Amniotic epithelial cell (primary cell): ENCODE data around the gene GLTPD2.

Experiments used
- DNase-seq: peaks from one replicate; pipeline ENCODE4 v3.0.0-alpha.2; 2010; ENCODE audit warnings: low read depth

The GLTPD2 gene

DNA sequence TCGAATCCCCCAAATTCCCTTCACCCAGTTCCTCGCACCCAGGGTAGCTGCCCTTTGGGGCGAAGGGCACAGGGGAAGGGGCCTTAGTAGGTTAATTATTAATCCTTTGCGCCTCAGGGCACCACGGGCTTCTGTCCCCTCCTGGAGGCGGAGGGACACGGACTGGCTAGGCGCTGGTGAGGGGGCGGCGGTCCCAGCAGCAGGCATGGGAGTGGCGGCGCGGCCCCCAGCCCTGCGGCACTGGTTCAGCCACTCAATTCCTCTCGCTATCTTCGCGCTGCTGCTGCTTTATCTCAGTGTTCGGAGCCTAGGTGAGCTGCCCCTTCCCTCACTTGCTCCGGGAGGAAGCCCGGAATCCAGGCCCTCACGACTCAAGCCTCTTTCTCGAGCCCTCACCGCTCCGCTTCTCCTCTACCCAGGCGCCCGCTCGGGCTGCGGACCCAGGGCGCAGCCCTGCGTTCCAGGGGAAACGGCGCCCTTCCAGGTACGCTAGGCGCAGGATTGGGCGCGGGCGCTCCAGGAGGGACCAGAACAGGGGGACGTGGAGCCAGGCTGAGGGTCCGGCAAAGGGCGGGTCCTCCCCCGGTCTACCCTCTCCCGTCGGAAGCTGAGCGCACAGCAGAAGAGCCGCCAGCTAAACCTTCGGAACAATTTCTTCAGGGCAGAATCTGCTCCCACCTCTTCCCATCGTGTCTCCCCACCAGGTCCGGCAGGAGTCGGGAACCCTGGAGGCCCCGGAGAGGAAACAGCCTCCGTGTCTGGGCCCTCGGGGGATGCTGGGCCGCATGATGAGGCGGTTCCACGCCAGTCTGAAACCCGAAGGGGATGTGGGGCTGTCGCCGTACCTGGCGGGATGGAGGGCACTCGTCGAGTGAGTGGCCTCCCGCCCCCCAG, at the start of gene GLTPD2:
TSS of gene GLTPD2 (plus strand) at position 158 of the 894 bp plus-strand sequence. CDS start at position 206, 48 bp downstream.
- no peak for DNase-seq

DNA sequence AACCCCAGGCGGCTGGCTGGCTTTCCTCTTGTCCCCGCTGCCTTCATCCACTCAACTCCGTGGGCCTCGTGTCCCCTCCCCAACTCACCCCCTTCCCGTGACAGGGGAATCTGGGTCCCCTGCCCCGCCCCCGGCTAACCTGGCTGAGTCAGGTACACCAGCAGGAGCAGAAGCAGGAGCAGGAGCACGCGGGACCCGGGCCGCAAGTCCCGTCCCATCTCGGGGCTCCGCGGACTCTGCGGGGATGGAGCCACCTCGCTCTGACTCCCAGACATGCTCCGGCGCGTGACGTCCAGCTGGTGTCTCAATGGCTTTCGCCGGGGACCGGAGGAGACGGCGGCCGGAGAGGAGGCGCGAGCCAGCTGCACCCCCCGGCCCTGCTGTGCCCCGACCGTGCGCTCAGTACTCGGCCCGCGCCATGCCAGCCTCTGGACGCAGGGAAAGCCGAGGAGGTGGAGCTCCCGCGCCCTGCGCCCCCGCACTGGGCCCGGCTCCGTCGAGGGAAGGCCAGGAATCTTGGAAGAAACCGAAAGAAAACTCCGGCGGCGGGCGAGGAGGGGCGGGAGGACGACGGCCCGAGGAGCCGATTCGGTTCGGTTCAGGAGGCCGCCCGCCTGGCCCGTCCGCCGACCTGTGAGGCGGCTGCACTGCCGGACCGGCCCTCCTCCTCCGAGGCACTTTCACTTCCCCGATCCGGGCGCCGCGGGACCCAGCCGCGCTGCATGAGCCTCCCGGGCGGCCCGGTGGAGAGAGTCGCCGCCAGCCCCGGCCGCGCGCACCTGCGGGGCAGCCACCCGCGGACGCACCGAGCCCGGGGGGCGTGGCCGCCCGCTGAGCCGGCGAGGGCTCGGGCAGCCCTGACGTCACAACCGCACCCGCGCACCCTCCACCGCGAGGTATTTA, 49.4 kb upstream of the GLTPD2 start, which contains the start of the genes CXCL16 and ZMYND15:
TSS of gene CXCL16 (minus strand) at position 807 of the 903 bp plus-strand sequence. CDS start at position 218, 589 bp downstream.
TSS of gene ZMYND15 (plus strand) at position 712 of the 903 bp plus-strand sequence. CDS start 716 bp downstream, outside the sequence.
- peak; percentile 16 for DNase-seq

DNA sequence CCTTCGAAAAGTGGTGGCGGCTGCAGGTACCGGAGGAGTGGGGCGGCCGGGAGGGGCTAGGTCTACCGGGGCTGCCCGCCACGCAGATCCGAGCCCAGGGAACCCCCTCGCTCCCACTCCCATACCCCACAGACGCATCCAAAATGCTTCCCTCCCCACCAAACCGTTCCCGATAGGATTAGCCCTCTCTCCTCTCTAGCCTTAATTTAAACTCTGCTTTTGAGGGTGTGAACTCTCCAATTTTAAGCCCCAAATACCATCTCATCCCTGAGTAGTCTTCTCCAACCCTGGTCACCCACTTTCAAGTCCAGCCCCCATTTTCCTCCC, 48.8 kb upstream of the GLTPD2 start:
- no peak for DNase-seq

DNA sequence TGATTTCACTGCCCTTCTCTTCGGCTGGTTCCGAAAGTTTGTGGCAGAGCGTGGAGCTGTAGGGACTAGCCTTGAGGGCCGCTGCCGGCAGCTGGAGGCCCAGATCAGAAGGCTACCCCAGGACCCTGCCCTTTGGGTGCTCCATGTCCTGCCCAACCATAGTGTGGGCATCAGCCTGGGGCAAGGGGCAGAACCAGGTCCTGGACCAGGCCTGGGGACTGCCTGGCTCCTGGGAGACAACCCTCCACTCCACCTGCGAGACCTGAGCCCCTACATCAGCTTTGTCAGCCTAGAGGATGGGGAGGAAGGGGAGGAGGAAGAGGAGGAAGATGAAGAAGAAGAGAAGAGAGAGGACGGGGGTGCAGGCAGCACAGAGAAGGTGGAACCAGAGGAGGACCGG, 48.2 kb upstream of the GLTPD2 start:
- no peak for DNase-seq

DNA sequence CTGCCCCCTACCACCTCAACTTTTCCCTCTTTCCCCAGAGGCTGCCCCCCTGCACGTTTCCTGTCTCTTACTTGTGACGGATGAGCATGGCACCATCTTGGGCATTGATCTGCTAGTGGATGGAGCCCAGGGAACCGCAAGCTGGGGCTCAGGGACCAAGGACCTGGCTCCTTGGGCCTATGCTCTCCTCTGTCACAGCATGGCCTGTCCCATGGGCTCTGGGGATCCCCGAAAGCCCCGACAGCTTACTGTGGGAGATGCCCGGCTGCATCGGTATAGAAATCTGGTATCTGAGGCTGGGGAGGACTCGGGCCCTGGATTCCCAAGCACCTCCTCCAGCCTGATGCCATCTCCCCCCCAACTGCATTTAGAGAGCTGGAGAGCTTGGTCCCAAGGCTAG, 47.2 kb upstream of the GLTPD2 start:
- no peak for DNase-seq

DNA sequence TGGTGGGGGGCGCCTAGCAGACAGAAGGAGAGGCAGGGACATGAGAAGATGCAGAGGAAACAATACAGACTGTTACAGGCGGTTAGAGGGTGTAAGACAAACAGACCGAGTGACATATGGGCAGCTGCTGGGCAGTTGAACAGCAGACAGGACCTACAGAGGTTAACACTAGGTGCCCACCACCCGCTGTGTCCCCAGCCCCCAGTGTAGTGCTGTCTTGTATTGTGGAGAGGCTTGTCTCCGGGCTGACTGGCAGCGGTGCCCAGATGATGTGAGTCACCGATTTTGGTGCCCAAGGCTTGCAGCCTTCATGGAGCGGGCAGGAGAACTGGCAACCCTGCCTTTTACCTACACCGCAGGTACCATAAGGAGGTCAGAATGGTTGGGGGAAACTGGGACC, 46.6 kb upstream of the GLTPD2 start:
- DNase-seq, result no peak

DNA sequence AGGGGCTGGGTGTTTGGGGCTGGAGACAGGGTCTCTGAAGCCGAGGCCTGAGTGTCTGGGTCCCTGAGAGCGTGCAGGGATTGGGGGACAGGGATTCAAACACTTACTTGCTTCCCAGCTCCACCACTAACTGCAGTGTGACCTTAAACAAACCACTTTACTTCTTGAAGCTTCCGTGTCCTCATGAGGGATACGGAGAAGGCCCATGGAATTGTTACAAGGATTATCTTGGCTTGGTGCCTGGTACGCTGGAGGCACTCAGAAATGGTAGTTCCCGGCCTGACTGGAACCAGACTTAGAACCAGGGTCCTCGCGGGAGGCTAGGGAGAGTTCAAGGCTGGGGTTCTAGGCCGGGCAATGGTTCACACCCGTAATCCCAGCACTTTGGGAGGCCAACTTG, 46.1 kb upstream of the GLTPD2 start:
- DNase-seq, result no peak

DNA sequence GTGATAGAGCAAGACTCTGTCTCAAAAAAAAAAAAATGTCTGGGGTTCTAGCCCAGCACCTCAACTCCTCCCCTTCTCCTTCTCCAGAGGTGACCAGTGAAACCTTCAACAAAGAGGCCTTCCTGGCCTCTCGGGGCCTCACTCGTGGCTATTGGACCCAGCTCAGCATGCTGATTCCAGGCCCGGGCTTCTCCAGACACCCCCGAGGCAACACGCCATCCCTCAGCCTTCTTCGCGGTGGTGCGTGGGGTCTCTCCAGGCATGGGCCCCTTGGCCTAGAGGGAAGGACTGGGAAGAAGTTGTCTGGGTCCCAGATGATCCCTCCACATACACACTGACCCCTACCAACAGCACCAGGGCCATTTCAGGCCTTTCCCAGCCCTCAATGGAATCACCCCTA, 45.5 kb upstream of the GLTPD2 start:
- DNase-seq, result no peak

DNA sequence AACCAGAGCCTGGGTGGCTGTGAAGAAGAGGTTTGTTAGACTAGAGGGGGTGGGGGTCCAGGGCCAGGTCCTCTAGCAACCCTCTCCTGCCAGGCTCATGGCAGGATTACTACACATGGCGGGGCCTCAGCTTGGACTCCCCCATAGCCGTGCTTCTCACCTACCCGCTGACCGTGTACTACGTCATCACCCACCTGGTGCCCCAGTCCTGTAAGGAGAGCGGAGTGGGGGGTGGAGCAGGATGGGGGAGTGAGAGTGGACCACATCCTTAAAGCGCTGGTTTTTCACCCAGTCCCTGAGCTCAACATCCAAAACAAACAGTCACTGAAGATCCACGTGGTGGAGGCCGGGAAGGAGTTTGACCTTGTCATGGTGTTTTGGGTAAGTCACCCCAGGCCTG, 44.9 kb upstream of the GLTPD2 start:
- no peak for DNase-seq

DNA sequence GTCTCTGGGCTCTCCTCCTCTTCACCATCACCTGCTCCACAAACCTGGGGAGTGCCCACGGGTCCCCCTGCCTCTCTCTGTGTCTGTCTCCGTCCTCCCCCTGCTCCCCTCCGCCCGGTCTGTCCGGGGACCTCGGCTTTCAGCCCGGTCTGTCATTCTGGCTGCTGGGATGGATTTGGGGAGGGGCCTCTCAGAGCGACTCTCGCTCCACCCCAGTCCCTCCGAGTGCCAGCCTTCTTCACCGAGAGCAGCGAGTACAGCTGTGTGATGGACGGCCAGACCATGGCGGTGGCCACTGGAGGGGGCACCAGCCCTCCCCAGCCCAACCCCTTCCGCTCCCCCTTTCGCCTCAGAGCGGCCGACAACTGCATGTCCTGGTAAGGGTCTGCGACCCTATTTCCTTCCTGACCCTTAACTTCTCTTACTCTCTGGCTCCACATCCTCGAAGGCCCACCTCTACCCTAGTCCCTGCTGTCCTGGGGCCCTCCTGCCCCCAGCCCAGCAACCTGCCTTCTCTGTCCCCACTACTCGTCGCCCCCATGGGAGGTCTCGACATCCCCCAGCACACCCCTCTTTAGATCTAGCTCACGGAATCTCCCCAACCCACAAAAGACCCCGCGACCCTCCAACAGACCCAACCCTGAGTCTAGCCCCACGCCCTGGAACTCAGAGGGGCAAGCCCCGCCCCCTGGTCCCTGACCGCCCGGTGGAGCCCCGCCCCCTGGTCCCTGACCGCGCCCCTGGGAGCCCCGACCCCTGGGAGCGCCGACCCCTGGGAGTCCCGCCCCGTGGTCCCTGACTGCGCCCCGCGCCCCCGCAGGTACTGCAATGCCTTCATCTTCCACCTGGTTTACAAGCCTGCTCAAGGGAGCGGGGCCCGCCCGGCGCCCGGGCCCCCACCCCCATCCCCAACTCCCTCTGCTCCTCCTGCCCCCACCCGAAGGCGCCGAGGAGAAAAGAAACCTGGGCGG, 43.5 kb upstream of the GLTPD2 start:
- DNase-seq, result no peak

DNA sequence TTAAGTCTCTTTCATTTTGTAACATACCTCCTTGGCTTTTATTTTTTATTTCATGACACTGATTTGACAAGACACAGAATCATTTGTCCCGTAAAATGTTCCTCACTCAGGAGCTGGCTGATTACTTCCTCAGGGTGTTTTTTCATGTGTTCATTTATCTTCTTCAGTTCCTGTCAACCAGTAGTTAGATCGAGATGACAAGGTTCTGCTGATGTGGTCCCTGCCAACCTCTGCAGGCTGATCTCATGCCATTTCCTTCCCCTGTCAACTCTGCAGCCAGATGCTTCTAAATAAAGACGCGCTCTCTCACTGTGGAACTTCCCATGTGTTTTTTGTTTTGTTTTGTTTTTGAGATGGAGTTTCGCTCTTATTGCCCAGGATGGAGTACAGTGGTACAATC, 40.9 kb upstream of the GLTPD2 start:
- no peak for DNase-seq

DNA sequence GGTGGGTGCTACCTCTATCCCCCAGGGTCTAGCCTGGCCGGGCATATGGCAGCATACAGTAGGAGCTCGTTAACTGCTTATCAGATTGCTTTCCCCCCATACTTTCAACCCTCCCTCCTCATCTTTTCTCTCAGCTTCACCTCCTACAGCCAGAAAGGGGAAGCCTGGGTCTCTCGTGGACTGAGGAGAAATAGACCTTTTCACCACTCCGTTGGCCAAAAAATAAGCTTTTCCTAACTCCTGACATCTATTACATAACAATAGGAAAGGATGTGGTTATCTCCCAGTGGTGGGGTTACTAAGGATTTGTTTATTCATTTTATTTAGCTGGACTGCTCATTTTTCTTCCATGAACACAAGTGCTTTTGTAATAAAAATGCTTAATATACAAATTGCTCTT, 40.1 kb upstream of the GLTPD2 start:
- no peak for DNase-seq

DNA sequence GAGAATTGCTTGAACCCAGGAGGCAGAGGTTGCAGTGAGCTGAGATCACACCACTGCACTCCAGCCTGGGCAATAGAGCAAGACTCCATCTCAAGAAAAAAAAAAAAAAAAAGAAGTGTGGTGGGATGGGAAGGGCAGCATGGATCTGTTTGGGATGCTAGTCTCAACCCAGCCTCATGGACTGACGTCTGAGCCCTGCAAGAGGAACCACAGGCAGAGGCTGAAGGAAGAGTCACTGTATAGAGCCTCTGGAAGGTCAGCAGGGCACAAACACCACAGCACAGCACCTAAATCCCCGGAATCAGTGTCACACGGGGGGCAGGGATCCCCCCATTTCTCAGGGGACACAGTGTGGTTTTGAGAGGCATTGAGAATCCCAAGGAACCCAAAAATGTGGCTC, 38.2 kb upstream of the GLTPD2 start:
- DNase-seq, result no peak

DNA sequence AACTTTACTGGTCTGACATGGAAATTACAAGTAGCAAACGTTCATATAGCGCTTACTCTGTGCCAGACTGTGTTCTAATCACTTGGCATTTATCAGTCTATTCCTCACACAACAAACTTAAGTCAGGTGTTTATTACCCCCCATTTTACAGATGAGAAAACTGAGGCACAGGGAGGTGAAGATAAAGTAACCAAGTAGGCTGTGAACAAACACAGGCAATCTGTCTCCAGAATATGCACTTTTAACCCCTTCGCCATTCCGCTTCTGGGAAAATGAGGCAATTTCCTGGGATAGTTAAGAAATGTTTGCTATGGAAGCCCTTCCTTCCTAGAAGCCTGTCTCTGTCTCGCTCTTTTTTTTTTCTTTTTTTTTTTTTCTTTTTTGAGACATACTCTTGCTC, 36.8 kb upstream of the GLTPD2 start:
- DNase-seq, result peak; percentile 58

DNA sequence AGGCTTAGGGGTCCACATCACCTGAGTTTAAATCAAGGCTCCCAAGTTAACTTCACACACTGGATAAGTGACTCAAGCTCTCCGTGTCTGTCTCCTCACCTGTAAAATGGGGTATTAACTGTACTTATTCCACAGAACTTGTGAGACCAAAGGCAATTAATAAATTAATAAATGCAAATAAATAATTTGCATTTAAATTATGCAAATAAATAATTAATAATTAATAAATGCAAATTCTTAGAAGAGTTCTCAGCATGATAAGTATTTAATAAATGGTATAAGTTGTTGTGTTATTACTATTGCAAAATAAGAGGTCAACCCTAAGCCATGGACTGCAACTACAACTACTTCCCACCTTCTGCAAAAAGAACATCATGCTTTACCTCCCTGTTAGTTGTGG, 35.4 kb upstream of the GLTPD2 start:
- DNase-seq, result no peak

DNA sequence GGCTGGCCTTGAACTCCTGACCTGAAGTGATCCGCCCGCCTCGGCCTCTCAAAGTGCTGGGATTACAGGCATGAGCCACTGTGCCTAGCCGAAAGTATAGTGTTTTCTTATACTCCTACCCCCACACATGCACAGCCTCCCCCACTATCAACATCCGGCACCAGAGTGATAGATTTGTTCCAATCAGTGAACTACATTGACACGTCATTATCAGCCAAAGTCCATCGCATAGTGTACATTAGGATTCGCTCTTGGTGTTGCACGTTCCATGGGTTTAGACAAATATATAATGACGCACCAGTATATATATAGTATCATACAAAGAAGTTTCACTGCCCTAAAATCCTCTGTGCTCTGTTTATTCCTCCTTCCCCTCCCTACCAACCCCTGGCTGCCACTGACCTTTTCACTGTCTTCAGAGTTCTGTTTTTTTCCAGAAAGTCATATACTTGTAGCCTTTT, 29.0 kb upstream of the GLTPD2 start:
- DNase-seq, result no peak

DNA sequence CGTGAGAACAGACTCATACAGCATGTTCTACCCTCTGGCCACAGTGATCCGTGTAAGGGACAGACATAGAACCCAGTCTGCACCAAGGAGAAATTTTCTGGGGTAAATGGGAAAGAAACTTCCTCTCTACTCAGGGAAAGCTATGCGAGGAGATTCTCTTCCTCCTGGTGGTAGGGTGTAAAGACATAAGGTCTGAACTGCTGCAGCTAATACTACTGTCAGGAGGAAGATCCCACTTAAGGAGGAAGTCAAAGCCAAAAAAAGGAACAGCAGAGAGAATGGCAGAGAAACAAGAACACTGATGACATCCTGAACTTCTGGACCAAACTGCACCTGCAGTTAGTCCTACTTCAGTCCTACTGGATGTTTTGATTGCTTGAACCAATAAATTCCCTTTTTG, 24.2 kb upstream of the GLTPD2 start:
- DNase-seq, result no peak

DNA sequence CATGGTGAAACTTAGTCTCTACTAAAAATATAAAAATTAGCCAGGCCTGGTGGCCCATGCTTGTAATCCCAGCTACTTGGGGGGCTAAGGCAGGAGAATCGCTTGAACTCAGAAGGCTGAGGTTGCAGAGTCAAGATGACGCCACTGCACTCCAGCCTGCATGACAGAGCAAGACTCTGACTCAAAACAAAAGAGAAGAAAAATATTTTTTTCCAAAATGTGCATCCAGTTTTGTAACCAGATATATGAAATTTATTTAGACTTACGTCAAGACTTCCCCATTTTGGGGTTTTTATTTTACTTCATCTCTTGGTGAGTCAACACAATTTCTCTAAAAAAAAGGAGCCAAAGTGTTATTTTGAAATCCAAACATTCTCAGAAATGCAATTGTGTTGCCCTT, 22.6 kb upstream of the GLTPD2 start:
- DNase-seq, result peak; percentile 10

DNA sequence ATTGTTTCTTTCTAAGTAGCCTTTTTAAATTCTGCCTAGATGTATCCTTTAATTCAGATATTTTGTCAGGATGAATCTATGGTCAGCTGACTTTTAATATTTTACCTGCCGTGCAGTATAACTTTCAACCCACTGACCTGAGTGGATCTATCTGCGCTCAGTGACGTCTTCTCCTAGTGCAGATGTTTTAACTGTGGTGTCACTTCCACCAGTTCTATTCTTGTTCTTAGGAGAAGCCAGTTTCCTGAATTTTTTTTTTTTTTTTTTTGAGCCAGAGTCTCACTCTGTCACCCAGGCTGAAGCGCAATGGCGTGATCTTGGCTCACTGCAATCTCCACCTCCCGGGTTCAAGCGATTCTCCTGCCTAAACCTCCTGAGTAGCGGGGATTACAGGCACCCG, 22.0 kb upstream of the GLTPD2 start:
- no peak for DNase-seq

DNA sequence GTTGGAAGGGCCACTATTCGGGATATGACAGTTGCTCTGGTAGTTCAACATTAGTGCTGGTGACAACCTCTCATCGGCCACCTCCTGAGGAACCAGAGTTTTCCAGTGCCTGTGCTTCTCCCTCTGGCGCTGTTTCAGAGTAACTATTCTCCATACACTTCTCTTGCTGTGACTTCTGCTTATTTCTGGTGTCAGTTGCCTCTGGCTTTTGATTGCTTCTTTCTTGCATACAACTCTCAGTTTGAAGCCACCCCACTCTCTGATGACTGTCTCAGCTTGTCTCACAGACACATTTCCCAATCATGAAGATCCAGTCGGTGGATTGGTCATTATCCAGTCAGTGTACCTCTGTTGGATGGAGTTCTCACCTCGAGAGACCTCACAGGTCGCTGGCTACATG, 20.5 kb upstream of the GLTPD2 start:
- DNase-seq, result no peak

DNA sequence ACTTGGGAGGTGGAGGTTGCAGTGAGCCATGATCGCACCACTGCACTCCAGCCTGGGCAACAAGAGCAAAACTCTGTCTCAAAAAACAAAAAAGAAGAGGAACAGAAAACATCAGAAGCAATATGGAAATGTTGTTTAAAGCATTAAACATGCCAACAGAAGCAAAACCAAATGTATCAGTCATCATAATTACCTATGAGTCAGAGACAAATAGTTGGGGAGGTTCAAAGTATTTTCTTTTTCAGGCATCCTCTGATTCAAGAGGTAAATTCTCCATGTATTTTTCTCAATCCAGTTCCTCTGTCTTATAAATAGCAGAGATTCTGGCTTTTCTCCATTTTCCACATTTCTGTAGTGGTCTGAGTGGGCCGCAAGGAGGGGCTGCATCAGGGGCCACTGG, 19.1 kb upstream of the GLTPD2 start:
- DNase-seq, result peak; percentile 29
